Left ventricle myocardium superior (tissue), 1 donor: ENCODE data around the gene ECD. TPM values are rescaled to one million over a fixed set of nuclear protein-coding genes. Genes with fewer than 3 reads are reported as not detected.

ENCODE experiments used
- total RNA-seq: library from RNA; stranded (reverse); fragmentation: NEBNext Ultra II Directional; extraction: Animal tissue kit (Norgen Biotek cat#: 25700); gene quantifications from one replicate; pipeline ENCODE4 v1.2.1, GENCODE V29; 2021
- donor health status: DM: no; HTN: yes; CAD: no; lungs with severe emphysema.

The ECD gene
- total RNA-seq, 1 donor from 2014 or later: 17.8 TPM

Other genes starting within 250 kb of the ECD start
- not detected for gene PLA2G12B, start 213.2 kb downstream of the ECD start, total RNA-seq
- gene P4HA1, start 71.1 kb downstream of the ECD start, total RNA-seq: 75.0 TPM
- 4.5 TPM for gene NUDT13, start 57.6 kb downstream of the ECD start, total RNA-seq
- 13.8 TPM for gene FAM149B1, start 111 bp upstream of the ECD start, total RNA-seq
- 9.6 TPM for gene DNAJC9, start 79.2 kb upstream of the ECD start, total RNA-seq
- gene MRPS16, start 84.6 kb upstream of the ECD start, total RNA-seq: 109 TPM
- 1.7 TPM for gene CFAP70, start 190.9 kb upstream of the ECD start, total RNA-seq
- 116 TPM for gene ANXA7, start 246.1 kb upstream of the ECD start, total RNA-seq